HepG2 (cell line): ENCODE results near the gene EVI5. TPM values are rescaled to one million over a fixed set of nuclear protein-coding genes. Genes with fewer than 3 reads are reported as not detected.

Source experiments
- EEA1 ChIP-seq: sonication (generic); formaldehyde crosslinking; IDR thresholded peaks from 2 replicates; pipeline ENCODE4 v1.5.1; 2020; ENCODE audit warnings: mild to moderate bottlenecking, missing genetic modification reagents, borderline replicate concordance
- HNRNPLL ChIP-seq: fragments of 200-400 bp; formaldehyde crosslinking; IDR thresholded peaks from 2 replicates; pipeline ENCODE4 v1.6.1; 2017; ENCODE audit warnings: mild to moderate bottlenecking, low read depth, low read length; ENCODE audit not compliant: poor library complexity, severe bottlenecking
- HOXA3 ChIP-seq: sonication (generic); formaldehyde crosslinking; IDR thresholded peaks from 2 replicates; pipeline ENCODE4 v1.5.0; 2020; ENCODE audit warnings: missing genetic modification reagents
- IKZF1 ChIP-seq: fragments of 450-650 bp; IDR thresholded peaks from 2 replicates; pipeline ENCODE4 v1.7.1; 2016
- JUND ChIP-seq: sonication (generic); formaldehyde crosslinking; IDR thresholded peaks from 2 replicates; pipeline ENCODE4 v1.8.0; 2022; ENCODE audit warnings: mild to moderate bottlenecking, missing genetic modification reagents
- LRRFIP1 ChIP-seq: sonication (generic); formaldehyde crosslinking; conservative IDR thresholded peaks from 2 replicates; pipeline ENCODE4 v1.4.0; 2020; ENCODE audit warnings: missing genetic modification reagents
- MAZ ChIP-seq, 2 experiments: sonication (generic) in 1 of 2; formaldehyde crosslinking in 1 of 2; IDR thresholded peaks; 2 replicates each; pipeline versions ENCODE4 v1.5.0 to v1.6.1; 2012 to 2020; ENCODE audit warnings: low read depth in 2 of 2, mild to moderate bottlenecking in 2 of 2, borderline replicate concordance in 1 of 2, improper control_type of control experiment in 1 of 2, low read length in 1 of 2, missing genetic modification reagents in 1 of 2, moderate library complexity in 1 of 2
- MBD4 ChIP-seq: IDR thresholded peaks from 2 replicates; pipeline ENCODE4 v1.6.1; 2012; ENCODE audit warnings: low read length, inconsistent platforms, borderline replicate concordance
- MED8 ChIP-seq: sonication (generic); formaldehyde crosslinking; IDR thresholded peaks from 2 replicates; pipeline ENCODE4 v1.8.1; 2023; ENCODE audit warnings: mild to moderate bottlenecking, missing genetic modification reagents; ENCODE audit not compliant: insufficient replicate concordance
- NFE2L2 ChIP-seq: fragments of 150-350 bp; IDR thresholded peaks from 2 replicates; pipeline ENCODE4 v1.6.1; 2014; ENCODE audit warnings: low read length
- PCBP1 ChIP-seq: fragments of 200-400 bp; formaldehyde crosslinking; IDR thresholded peaks from 2 replicates; pipeline ENCODE4 v1.6.1; 2017; ENCODE audit warnings: mild to moderate bottlenecking, low read depth, low read length, borderline replicate concordance
- PHF20 ChIP-seq: sonication (generic); formaldehyde crosslinking; IDR thresholded peaks from 2 replicates; pipeline ENCODE4 v1.5.0; 2020; ENCODE audit warnings: mild to moderate bottlenecking, missing genetic modification reagents
- RXRA ChIP-seq: sonication (generic); formaldehyde crosslinking; IDR thresholded peaks from 2 replicates; pipeline ENCODE4 v1.5.1; 2020; ENCODE audit warnings: missing genetic modification reagents
- SNAI1 ChIP-seq: sonication (generic); formaldehyde crosslinking; IDR thresholded peaks from 2 replicates; pipeline ENCODE4 v1.5.0; 2020; ENCODE audit warnings: mild to moderate bottlenecking, missing genetic modification reagents, borderline replicate concordance
- SOX6 ChIP-seq, 2 experiments: fragments of 450-650 bp in 1 of 2; sonication (generic) in 1 of 2; formaldehyde crosslinking in 1 of 2; IDR thresholded peaks; 2 replicates each; pipeline versions ENCODE4 v1.4.0 to v1.6.1; 2017 to 2020; ENCODE audit warnings: antibody characterized with exemption in 1 of 2, mild to moderate bottlenecking in 1 of 2, missing genetic modification reagents in 1 of 2
- TOE1 ChIP-seq: sonication (generic); formaldehyde crosslinking; IDR thresholded peaks from 2 replicates; pipeline ENCODE4 v1.4.0; 2020; ENCODE audit warnings: mild to moderate bottlenecking, missing genetic modification reagents
- TP53 ChIP-seq: sonication (generic); formaldehyde crosslinking; conservative IDR thresholded peaks from 2 replicates; pipeline ENCODE4 v1.4.0; 2020; ENCODE audit warnings: missing genetic modification reagents
- ZNF260 ChIP-seq: sonication (generic); formaldehyde crosslinking; IDR thresholded peaks from 2 replicates; pipeline ENCODE4 v1.4.0; 2020; ENCODE audit warnings: missing genetic modification reagents, low read depth, mild to moderate bottlenecking, borderline replicate concordance
- ZNF282 ChIP-seq: fragments of 450-650 bp; IDR thresholded peaks from 2 replicates; pipeline ENCODE4 v1.6.1; 2018; ENCODE audit not compliant: partially characterized antibody
- ZNF337 ChIP-seq: sonication (generic); formaldehyde crosslinking; IDR thresholded peaks from 2 replicates; pipeline ENCODE4 v1.5.1; 2020; ENCODE audit warnings: missing genetic modification reagents, low read depth, mild to moderate bottlenecking, borderline replicate concordance
- ZNF451 ChIP-seq: sonication (generic); formaldehyde crosslinking; IDR thresholded peaks from 2 replicates; pipeline ENCODE4 v1.5.0; 2020; ENCODE audit warnings: mild to moderate bottlenecking, missing genetic modification reagents
- ZNF629 ChIP-seq: sonication (generic); formaldehyde crosslinking; conservative IDR thresholded peaks from 2 replicates; pipeline ENCODE4 v1.5.0; 2020; ENCODE audit warnings: missing genetic modification reagents
- ZNF7 ChIP-seq: IDR thresholded peaks from 2 replicates; pipeline ENCODE4 v1.6.1; 2016; ENCODE audit warnings: missing biosample characterization, missing genetic modification reagents
- ZNF740 ChIP-seq: sonication (generic); formaldehyde crosslinking; IDR thresholded peaks from 2 replicates; pipeline ENCODE4 v1.4.0; 2020; ENCODE audit warnings: missing genetic modification reagents
- ZSCAN30 ChIP-seq: sonication (generic); formaldehyde crosslinking; IDR thresholded peaks from 2 replicates; pipeline ENCODE4 v1.5.0; 2020; ENCODE audit warnings: mild to moderate bottlenecking, missing genetic modification reagents
- polyA plus RNA-seq, 8 experiments: library from polyadenylated mRNA; depleted of rRNA in 3 of 8; stranded (reverse) in 7 of 8; unstranded in 1 of 8; fragments of >200 nt; fragmentation: Illumina TruSeq in 4 of 8; extraction: Trizol in 4 of 8; gene quantifications; 2 replicates each; pipeline versions ENCODE4 v1.2.1 to v1.2.3, GENCODE V29; 2011 to 2016; ENCODE audit warnings: low read depth in 4 of 8, missing spikeins in 1 of 8, mixed read lengths in 1 of 8; ENCODE audit not compliant: insufficient read depth in 1 of 8
- total RNA-seq, 5 experiments: library from RNA; depleted of rRNA; stranded (reverse); fragments of >200 nt; fragmentation: Illumina TruSeq; extraction: Trizol; gene quantifications; 2 replicates each; pipeline ENCODE4 v1.2.3, GENCODE V29; 2016; ENCODE audit warnings: low read depth in 1 of 5
- TF ChIP-seq, protein P1 (sequence below): IDR thresholded peaks from 2 replicates; pipeline ENCODE4 v1.6.1; 2016; ENCODE audit warnings: missing compliant biosample characterization, missing genetic modification reagents, borderline replicate concordance

EVI5 gene
- total and polyA plus RNA-seq, 2 of the 13 experiments (the other 11 are each of a cell fraction or from before 2014, with no cell fraction given), result 4.0 to 12.6 TPM

GRCh38 chr1:92831762-92832536, 47.0 kb upstream of the EVI5 start, which contains the start of gene RPL5 (continued):
- TF ChIP-seq, protein P1, sequence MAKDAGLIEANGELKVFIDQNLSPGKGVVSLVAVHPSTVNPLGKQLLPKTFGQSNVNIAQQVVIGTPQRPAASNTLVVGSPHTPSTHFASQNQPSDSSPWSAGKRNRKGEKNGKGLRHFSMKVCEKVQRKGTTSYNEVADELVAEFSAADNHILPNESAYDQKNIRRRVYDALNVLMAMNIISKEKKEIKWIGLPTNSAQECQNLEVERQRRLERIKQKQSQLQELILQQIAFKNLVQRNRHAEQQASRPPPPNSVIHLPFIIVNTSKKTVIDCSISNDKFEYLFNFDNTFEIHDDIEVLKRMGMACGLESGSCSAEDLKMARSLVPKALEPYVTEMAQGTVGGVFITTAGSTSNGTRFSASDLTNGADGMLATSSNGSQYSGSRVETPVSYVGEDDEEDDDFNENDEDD (CRISPR knock-in tag), result peak; percentile 75; the same call in 1 of the 2 replicates
- TF ChIP-seq MBD4 (no peak), TP53 (CRISPR knock-in tag) (0 out of 2 replicates have a peak, but pooled peaks have one; percentile 89), ZNF451 (CRISPR knock-in tag) (peak; percentile 97), HOXA3 (CRISPR knock-in tag) (peak; percentile 95), NFE2L2 (no peak), MED8 (peak; percentile 93), ZNF629 (CRISPR knock-in tag) (peak; percentile 59; the same call in 1 of the 2 replicates), RXRA (CRISPR knock-in tag) (peak; percentile 72), SNAI1 (CRISPR knock-in tag) (peak; percentile 96; the same call in 1 of the 2 replicates), ZNF282 (no peak), ZNF7 (CRISPR knock-in tag) (peak; percentile 9; the same call in 1 of the 2 replicates), LRRFIP1 (no peak), ZSCAN30 (peak; percentile 31; the same call in 1 of the 2 replicates), JUND (CRISPR knock-in tag) (peak; percentile 84), ZNF740 (0 out of 2 replicates have a peak, but pooled peaks have one; percentile 55), ZNF260 (CRISPR knock-in tag) (no peak), ZNF337 (CRISPR knock-in tag) (no peak; the same call in 1 of the 2 replicates), PHF20 (CRISPR knock-in tag) (peak; percentile 87), TOE1 (CRISPR knock-in tag) (peak; percentile 62; the same call in 1 of the 2 replicates), EEA1 (no peak), HNRNPLL (peak; percentile 93), SOX6 (IDR thresholded peaks at IDR 0.05) (no peak), SOX6 (CRISPR knock-in tag; IDR thresholded peaks at IDR 0.05) (peak; percentile 84), MAZ (IDR thresholded peaks at IDR 0.05; ENCODE audit: borderline replicate concordance, low read depth, low read length) (peak; percentile 63; the same call in 1 of the 2 replicates), MAZ (CRISPR knock-in tag; IDR thresholded peaks at IDR 0.05; ENCODE audit: low read depth) (peak; percentile 87), IKZF1 (no peak), PCBP1 (peak; percentile 93)
